MCF 10A (cell line): Measurements from ENCODE around the gene TRNP1. TPM values are rescaled to one million over a fixed set of nuclear protein-coding genes. Genes with fewer than 3 reads are reported as not detected.

Source experiments
- BruUV-seq: library from RNA; stranded (reverse); fragments of 400-500 nt; replicated peaks from 2 replicates; lab custom pipeline; 2021; lab: Mats Ljungman, UMichigan
- CTCF ChIA-PET: fragments of 300-600 bp; sonication (Branson Sonifier 250); formaldehyde crosslinking; extraction: SDS; loops from one replicate; lab custom pipeline; 2021; ENCODE audit warnings: antibody characterized with exemption, inconsistent platforms; lab: Yijun Ruan, JAX
- POLR2A ChIA-PET: fragments of 300-600, 350-650 bp; sonication (Branson Sonifier 250); formaldehyde crosslinking; extraction: SDS; loops from one replicate; lab custom pipeline; 2020; ENCODE audit warnings: antibody characterized with exemption, inconsistent platforms; lab: Yijun Ruan, JAX
- DNase-seq: peaks from one replicate; pipeline ENCODE4 v3.0.0-alpha.2; 2018; ENCODE audit not compliant: unreplicated experiment
- H3K27ac Mint-ChIP-seq: one replicate; pipeline ENCODE4 v1.8.0; 2022; ENCODE audit warnings: mild to moderate bottlenecking, low read depth, mixed read lengths; ENCODE audit not compliant: unreplicated experiment
- H3K27me3 Mint-ChIP-seq: one replicate; pipeline ENCODE4 v1.8.0; 2022; ENCODE audit warnings: mixed read lengths; ENCODE audit not compliant: insufficient read depth, unreplicated experiment
- H3K36me3 Mint-ChIP-seq: one replicate; pipeline ENCODE4 v1.8.0; 2022; ENCODE audit warnings: mild to moderate bottlenecking, moderate library complexity, mixed read lengths; ENCODE audit not compliant: insufficient read depth, unreplicated experiment
- H3K4me1 Mint-ChIP-seq: one replicate; pipeline ENCODE4 v1.8.0; 2022; ENCODE audit warnings: mixed read lengths; ENCODE audit not compliant: insufficient read depth, unreplicated experiment
- H3K4me3 Mint-ChIP-seq: one replicate; pipeline ENCODE4 v1.8.0; 2022; ENCODE audit warnings: mild to moderate bottlenecking, moderate library complexity, mixed read lengths; ENCODE audit not compliant: unreplicated experiment
- H3K9me3 Mint-ChIP-seq: one replicate; pipeline ENCODE4 v1.8.0; 2022; ENCODE audit warnings: mixed read lengths; ENCODE audit not compliant: unreplicated experiment
- CTCF ChIP-seq: fragments of 200-600 bp; IDR thresholded peaks from one replicate; pipeline ENCODE4 v1.8.0; 2022; ENCODE audit warnings: antibody characterized with exemption, mild to moderate bottlenecking; ENCODE audit not compliant: unreplicated experiment
- intact Hi-C: fragments of 100-400 bp; cut with micrococcal nuclease; formaldehyde crosslinking; loops from 2 replicates; pipeline ENCODE4 v1.14.1; 2022
- total RNA-seq: library from RNA; stranded (reverse); gene quantifications from 2 replicates; pipeline ENCODE4 v1.2.3, GENCODE V29; 2022

Gene TRNP1
- total RNA-seq, 1 experiment from 2014 or later, result 59.2 TPM

DNA sequence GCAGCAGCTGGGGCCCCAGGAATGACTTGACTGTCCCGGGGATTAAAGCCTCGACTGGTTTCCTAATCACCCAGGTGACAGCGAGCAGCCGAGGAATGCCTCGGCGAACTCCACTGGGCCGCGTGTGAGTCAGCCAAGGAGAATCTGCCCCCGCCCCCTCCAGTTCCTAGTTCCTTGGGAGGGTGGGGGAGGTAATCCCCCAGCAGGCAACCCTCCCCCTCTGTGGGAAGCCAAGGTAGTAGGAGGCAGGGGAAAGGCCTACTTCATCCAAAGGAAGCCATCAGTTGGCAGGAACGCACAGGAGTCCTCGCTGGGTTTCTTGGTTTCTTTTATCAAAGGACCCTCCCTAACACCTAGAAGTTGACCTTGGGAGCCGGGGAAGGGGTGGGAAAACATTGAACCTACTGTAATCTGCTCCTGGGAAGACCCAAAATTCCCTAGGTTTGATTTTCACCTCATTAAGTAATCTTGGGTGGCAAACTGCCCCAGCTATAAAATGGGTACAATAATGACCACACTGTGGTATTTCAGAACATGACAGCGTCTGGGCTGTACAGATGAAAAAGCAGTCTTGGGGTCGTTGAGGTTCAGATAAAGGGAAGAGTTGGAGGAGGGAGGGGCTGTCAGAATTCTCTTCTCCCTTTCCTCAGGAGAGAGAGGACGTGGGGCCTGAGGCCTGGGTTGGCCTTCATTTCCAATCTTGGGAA, 17.7 kb downstream of the TRNP1 start:
- intact Hi-C loops, result loop anchor here (1.0 kb wide), 1 partner anchor 12 kb away; no protein-coding TSS in a partner anchor
- H3K36me3 Mint-ChIP-seq, result peaks cover 38% of the 10 kb centered on the region
- no peak for TF ChIP-seq CTCF
- H3K4me3 Mint-ChIP-seq, result peak overlapping the region; percentile 78
- DNase-seq, result peak; percentile 95
- no peaks in the 10 kb centered on the region for H3K9me3 Mint-ChIP-seq
- ChIA-PET CTCF (interaction anchor here (1.5 to 10.2 kb wide), 2 partner anchors 13 to 44 kb away, joined by 6 to 118 read pairs; partner anchors contain the start of gene TRNP1), POLR2A (interaction anchor here (0.6 to 13.4 kb wide), 19 partner anchors 7 to 331 kb away, joined by 3 to 535 read pairs (median 5); partner anchors contain the start of genes KDF1, SFN, SYTL1 and TRNP1)
- TSS peak; percentile 42 for BruUV-seq
- H3K27me3 Mint-ChIP-seq, result no peaks in the 10 kb centered on the region
- H3K4me1 Mint-ChIP-seq, result peaks cover 14% of the 10 kb centered on the region
- H3K27ac Mint-ChIP-seq, result peak overlapping the region; percentile 78

DNA sequence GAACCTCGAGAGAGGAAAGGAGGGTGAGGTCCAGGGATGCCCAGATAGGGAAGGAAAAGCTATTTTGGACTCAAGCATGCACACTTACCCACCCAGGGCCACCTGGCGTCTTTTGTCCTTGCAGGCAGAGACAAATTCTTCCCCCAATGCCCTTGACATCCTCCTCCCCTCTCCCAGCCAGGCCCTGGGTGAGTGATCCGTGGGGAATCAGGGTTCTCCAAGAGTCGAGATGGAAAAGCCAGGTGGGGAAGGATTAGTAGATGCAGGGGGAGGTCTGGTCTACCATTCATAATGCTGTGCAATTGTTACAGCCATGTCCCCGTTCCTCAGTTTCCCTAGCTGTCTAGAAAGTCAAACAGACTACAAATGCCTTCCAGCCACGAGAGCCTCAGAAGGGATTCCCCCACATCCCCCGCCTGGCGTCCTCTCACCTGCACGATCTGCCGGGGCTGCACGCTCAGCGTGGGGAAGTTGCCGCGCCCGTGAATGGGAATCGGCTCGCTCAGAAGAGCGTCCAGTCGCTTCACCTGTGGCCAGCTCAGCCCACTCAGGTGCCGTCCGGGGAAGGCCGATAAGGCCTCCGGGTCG, 18.6 kb downstream of the TRNP1 start:
- ChIA-PET POLR2A (interaction anchor here (0.5 to 13.4 kb wide), 24 partner anchors 8 to 713 kb away, joined by 3 to 535 read pairs (median 3); partner anchors contain the start of genes GPATCH3, KDF1 and TRNP1), CTCF (interaction anchor here (1.2 to 10.2 kb wide), 4 partner anchors 9 to 45 kb away, joined by 3 to 118 read pairs (median 4); partner anchors contain the start of gene TRNP1)
- no peak for DNase-seq
- Mint-ChIP-seq H3K27ac (peak overlapping the region; percentile 78), H3K27me3 (no peaks in the 10 kb centered on the region), H3K36me3 (peaks cover 29% of the 10 kb centered on the region), H3K4me3 (peak overlapping the region; percentile 78), H3K4me1 (peaks cover 14% of the 10 kb centered on the region), H3K9me3 (no peaks in the 10 kb centered on the region)
- no peak for TF ChIP-seq CTCF
- TSS peak; percentile 62 for BruUV-seq
- intact Hi-C loops, result loop anchor here (1.0 kb wide), 2 partner anchors 13 to 19 kb away; no protein-coding TSS in a partner anchor

DNA sequence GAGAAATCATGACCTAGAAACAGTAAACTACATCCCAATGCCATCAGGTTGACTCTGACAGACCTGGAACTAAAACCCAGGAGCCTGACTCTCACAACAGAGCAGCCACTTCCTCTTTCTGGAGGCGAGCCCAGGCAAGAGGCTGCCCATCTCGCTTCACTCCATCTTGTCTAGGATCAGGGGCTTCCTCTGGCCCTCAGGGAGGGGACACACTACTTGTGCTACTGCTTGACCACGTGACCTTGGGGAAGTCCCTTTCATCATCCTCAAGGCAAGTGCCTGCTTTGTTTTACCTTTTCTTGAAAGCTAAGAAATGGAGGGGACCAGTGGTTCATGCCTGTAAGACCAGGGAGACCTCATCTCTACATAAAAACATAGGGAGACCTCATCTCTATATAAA, 21.8 kb downstream of the TRNP1 start:
- Mint-ChIP-seq H3K9me3 (no peaks in the 10 kb centered on the region), H3K36me3 (peaks cover 17% of the 10 kb centered on the region), H3K4me1 (peaks cover under 1% of the 10 kb centered on the region), H3K27me3 (no peaks in the 10 kb centered on the region), H3K27ac (no peak overlapping the region), H3K4me3 (no peak overlapping the region)
- intact Hi-C loops, result no loop called here
- ChIA-PET CTCF (interaction anchor here (10.2 kb wide), 1 partner anchor 17 kb away, joined by 118 read pairs; the partner anchor contains the start of gene TRNP1), POLR2A (interaction anchor here (13.4 kb wide), 1 partner anchor 17 kb away, joined by 535 read pairs; the partner anchor contains the start of gene TRNP1)
- TF ChIP-seq CTCF, result no peak
- BruUV-seq, result no TSS peak
- DNase-seq, result no peak

DNA sequence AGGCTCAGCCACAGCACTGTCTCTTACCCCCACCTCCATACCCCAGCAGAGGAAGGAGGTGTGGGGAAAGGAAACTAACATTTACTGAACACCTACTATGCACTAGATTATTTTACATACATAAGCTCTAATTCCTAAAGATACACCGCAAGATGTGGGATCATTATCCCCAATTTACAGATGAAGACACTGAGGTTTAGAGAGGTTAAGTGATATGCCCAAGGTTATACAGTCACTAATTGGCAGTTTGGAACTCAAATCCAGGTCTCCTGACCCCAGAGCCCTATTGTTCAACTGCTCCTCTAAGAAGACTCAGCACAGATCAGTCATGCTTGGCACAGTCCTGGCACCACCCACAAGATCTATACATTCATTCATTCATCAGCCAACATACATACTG, 22.9 kb downstream of the TRNP1 start:
- no peaks in the 10 kb centered on the region for H3K27me3 Mint-ChIP-seq
- no peaks in the 10 kb centered on the region for H3K4me1 Mint-ChIP-seq
- POLR2A ChIA-PET, result interaction anchor here (3.8 kb wide), 1 partner anchor 11 kb away, joined by 13 read pairs; no protein-coding TSS in a partner anchor
- CTCF ChIA-PET, result interaction anchor here (10.2 kb wide), 1 partner anchor 18 kb away, joined by 118 read pairs; the partner anchor contains the start of gene TRNP1
- peaks cover 7% of the 10 kb centered on the region for H3K36me3 Mint-ChIP-seq
- H3K9me3 Mint-ChIP-seq, result no peaks in the 10 kb centered on the region
- intact Hi-C loops, result no loop called here
- no peak for TF ChIP-seq CTCF
- no peak overlapping the region for H3K27ac Mint-ChIP-seq
- no peak for DNase-seq
- no peak overlapping the region for H3K4me3 Mint-ChIP-seq
- BruUV-seq, result no TSS peak
